Breast epithelium (tissue), 3 donors: ENCODE data around the gene JPT2.

Experiments used
- CTCF ChIP-seq, 3 donors: fragments of 450-650 bp; IDR thresholded peaks; one replicate each; pipeline ENCODE4 v1.5.1; 2016 to 2017; ENCODE audit warnings: antibody characterized with exemption in 3 of 3, mild to moderate bottlenecking in 3 of 3, moderate library complexity in 3 of 3
- POLR2A ChIP-seq: fragments of 450-650 bp; IDR thresholded peaks from one replicate; pipeline ENCODE4 v1.6.1; 2016; ENCODE audit warnings: antibody characterized with exemption, mild to moderate bottlenecking, moderate library complexity
- POLR2AphosphoS5 ChIP-seq, 3 donors: sonication (generic); formaldehyde crosslinking; IDR thresholded peaks; one replicate each; pipeline ENCODE4 v1.6.1; 2017; ENCODE audit warnings: antibody characterized with exemption in 3 of 3

GRCh38 chr16:1732071-1732470 lies 54.0 kb downstream of the JPT2 start:
- TF ChIP-seq CTCF (IDR thresholded peaks at IDR 0.05) = no peak
- no peak for TF ChIP-seq POLR2A
- no peak for TF ChIP-seq POLR2AphosphoS5 (IDR thresholded peaks at IDR 0.05)
